ENCODE results near the gene CRB2.

CRB2 gene

GRCh38 chr9:123349691-123350480, 6.1 kb upstream of the CRB2 start:
- H3K36me3 ChIP-seq (ENCODE audit: insufficient read depth, low read length) = no peaks in the 10 kb centered on the region
- no peak overlapping the region for H3K27ac ChIP-seq (ENCODE audit: low read depth, low read length)
- peaks cover 26% of the 10 kb centered on the region for H3K4me1 ChIP-seq (ENCODE audit: insufficient read depth, low read length)
- no peaks in the 10 kb centered on the region for H3K27me3 ChIP-seq (ENCODE audit: control insufficient read depth in 1 of 2, insufficient read depth in 2 of 2, low read length in 2 of 2)
- no peak overlapping the region for H3K9ac ChIP-seq (ENCODE audit: low read length)
- no peaks in the 10 kb centered on the region for H3K9me3 ChIP-seq (ENCODE audit: low read length)
- no peak overlapping the region for H3K4me3 ChIP-seq (ENCODE audit: low read depth in 1 of 2, low read length in 2 of 2)

- no peaks in the 10 kb centered on the region for H3K36me3 ChIP-seq (ENCODE audit: insufficient read depth, low read length)
- H3K4me1 ChIP-seq (ENCODE audit: insufficient read depth, low read length) = peaks cover 21% of the 10 kb centered on the region
- no peak overlapping the region for H3K9ac ChIP-seq (ENCODE audit: low read length)
- H3K4me3 ChIP-seq (ENCODE audit: low read depth in 1 of 2, low read length in 2 of 2) = no peak overlapping the region
- H3K27me3 ChIP-seq (ENCODE audit: control insufficient read depth in 1 of 2, insufficient read depth in 2 of 2, low read length in 2 of 2) = no peaks in the 10 kb centered on the region
- H3K9me3 ChIP-seq (ENCODE audit: low read length) = no peaks in the 10 kb centered on the region
- H3K27ac ChIP-seq (ENCODE audit: low read depth, low read length) = no peak overlapping the region
Measured at GRCh38 chr9:123350590-123351310, 5.2 kb upstream of the CRB2 start.

- no peaks in the 10 kb centered on the region for H3K27me3 ChIP-seq (ENCODE audit: control insufficient read depth in 1 of 2, insufficient read depth in 2 of 2, low read length in 2 of 2)
Measured at GRCh38 chr9:123353041-123353440, 3.0 kb upstream of the CRB2 start.

GRCh38 chr9:123353984-123354591, 1.9 kb upstream of the CRB2 start:
- Histone ChIP-seq H3K36me3 (ENCODE audit: insufficient read depth, low read length) (no peaks in the 10 kb centered on the region), H3K4me3 (ENCODE audit: low read depth in 1 of 2, low read length in 2 of 2) (no peak overlapping the region), H3K9me3 (ENCODE audit: low read length) (no peaks in the 10 kb centered on the region), H3K9ac (ENCODE audit: low read length) (no peak overlapping the region), H3K27ac (ENCODE audit: low read depth, low read length) (no peak overlapping the region), H3K4me1 (ENCODE audit: insufficient read depth, low read length) (peaks cover 13% of the 10 kb centered on the region), H3K27me3 (ENCODE audit: control insufficient read depth in 1 of 2, insufficient read depth in 2 of 2, low read length in 2 of 2) (no peaks in the 10 kb centered on the region)

More at GRCh38 chr9:123353041-123353440, 3.0 kb upstream of the CRB2 start:
- Histone ChIP-seq H3K4me3 (ENCODE audit: low read depth in 1 of 2, low read length in 2 of 2) (no peak overlapping the region), H3K4me1 (ENCODE audit: insufficient read depth, low read length) (peaks cover 13% of the 10 kb centered on the region), H3K9ac (ENCODE audit: low read length) (no peak overlapping the region), H3K36me3 (ENCODE audit: insufficient read depth, low read length) (no peaks in the 10 kb centered on the region), H3K9me3 (ENCODE audit: low read length) (no peaks in the 10 kb centered on the region), H3K27ac (ENCODE audit: low read depth, low read length) (no peak overlapping the region)

GRCh38 chr9:123354806-123355508, 1.0 kb upstream of the CRB2 start:
- Histone ChIP-seq H3K36me3 (ENCODE audit: insufficient read depth, low read length) (no peaks in the 10 kb centered on the region), H3K4me3 (ENCODE audit: low read depth in 1 of 2, low read length in 2 of 2) (no peak overlapping the region), H3K9me3 (ENCODE audit: low read length) (no peaks in the 10 kb centered on the region), H3K27me3 (ENCODE audit: control insufficient read depth in 1 of 2, insufficient read depth in 2 of 2, low read length in 2 of 2) (no peaks in the 10 kb centered on the region), H3K27ac (ENCODE audit: low read depth, low read length) (no peak overlapping the region), H3K9ac (ENCODE audit: low read length) (no peak overlapping the region), H3K4me1 (ENCODE audit: insufficient read depth, low read length) (peaks cover 9% of the 10 kb centered on the region)

- no peak overlapping the region for H3K4me3 ChIP-seq (ENCODE audit: low read depth in 1 of 2, low read length in 2 of 2)
- no peaks in the 10 kb centered on the region for H3K36me3 ChIP-seq (ENCODE audit: insufficient read depth, low read length)
- H3K9me3 ChIP-seq (ENCODE audit: low read length) = no peaks in the 10 kb centered on the region
Measured at GRCh38 chr9:123356851-123357742, 1.1 kb downstream of the CRB2 start.

GRCh38 chr9:123357743-123358059, 1.7 kb downstream of the CRB2 start:
- H3K4me1 ChIP-seq (ENCODE audit: insufficient read depth, low read length) = peaks cover 16% of the 10 kb centered on the region
- no peak overlapping the region for H3K27ac ChIP-seq (ENCODE audit: low read depth, low read length)
- no peak overlapping the region for H3K4me3 ChIP-seq (ENCODE audit: low read depth in 1 of 2, low read length in 2 of 2)
- no peaks in the 10 kb centered on the region for H3K36me3 ChIP-seq (ENCODE audit: insufficient read depth, low read length)
- no peak overlapping the region for H3K9ac ChIP-seq (ENCODE audit: low read length)
- H3K9me3 ChIP-seq (ENCODE audit: low read length) = no peaks in the 10 kb centered on the region
- H3K27me3 ChIP-seq (ENCODE audit: control insufficient read depth in 1 of 2, insufficient read depth in 2 of 2, low read length in 2 of 2) = no peaks in the 10 kb centered on the region

More at GRCh38 chr9:123356851-123357742, 1.1 kb downstream of the CRB2 start:
- peaks cover 16% of the 10 kb centered on the region for H3K4me1 ChIP-seq (ENCODE audit: insufficient read depth, low read length)
- no peak overlapping the region for H3K9ac ChIP-seq (ENCODE audit: low read length)
- no peak overlapping the region for H3K27ac ChIP-seq (ENCODE audit: low read depth, low read length)
- no peaks in the 10 kb centered on the region for H3K27me3 ChIP-seq (ENCODE audit: control insufficient read depth in 1 of 2, insufficient read depth in 2 of 2, low read length in 2 of 2)

- Histone ChIP-seq H3K27ac (ENCODE audit: low read depth, low read length) (no peak overlapping the region), H3K4me1 (ENCODE audit: insufficient read depth, low read length) (peaks cover 16% of the 10 kb centered on the region), H3K27me3 (ENCODE audit: control insufficient read depth in 1 of 2, insufficient read depth in 2 of 2, low read length in 2 of 2) (no peaks in the 10 kb centered on the region), H3K4me3 (ENCODE audit: low read depth in 1 of 2, low read length in 2 of 2) (no peak overlapping the region), H3K9ac (ENCODE audit: low read length) (no peak overlapping the region), H3K36me3 (ENCODE audit: insufficient read depth, low read length) (no peaks in the 10 kb centered on the region), H3K9me3 (ENCODE audit: low read length) (no peaks in the 10 kb centered on the region)
Measured at GRCh38 chr9:123358181-123358905, 2.3 kb downstream of the CRB2 start.

- no peak overlapping the region for H3K9ac ChIP-seq (ENCODE audit: low read length)
Measured at GRCh38 chr9:123359106-123359505, 3.1 kb downstream of the CRB2 start.

GRCh38 chr9:123359546-123359945, 3.5 kb downstream of the CRB2 start:
- Histone ChIP-seq H3K9me3 (ENCODE audit: low read length) (no peaks in the 10 kb centered on the region), H3K36me3 (ENCODE audit: insufficient read depth, low read length) (no peaks in the 10 kb centered on the region), H3K4me3 (ENCODE audit: low read depth in 1 of 2, low read length in 2 of 2) (no peak overlapping the region), H3K4me1 (ENCODE audit: insufficient read depth, low read length) (peaks cover 8% of the 10 kb centered on the region), H3K27me3 (ENCODE audit: control insufficient read depth in 1 of 2, insufficient read depth in 2 of 2, low read length in 2 of 2) (no peaks in the 10 kb centered on the region), H3K9ac (ENCODE audit: low read length) (no peak overlapping the region), H3K27ac (ENCODE audit: low read depth, low read length) (no peak overlapping the region)

More at GRCh38 chr9:123359106-123359505, 3.1 kb downstream of the CRB2 start:
- no peaks in the 10 kb centered on the region for H3K9me3 ChIP-seq (ENCODE audit: low read length)
- H3K36me3 ChIP-seq (ENCODE audit: insufficient read depth, low read length) = no peaks in the 10 kb centered on the region
- H3K4me3 ChIP-seq (ENCODE audit: low read depth in 1 of 2, low read length in 2 of 2) = no peak overlapping the region
- H3K27ac ChIP-seq (ENCODE audit: low read depth, low read length) = no peak overlapping the region
- H3K27me3 ChIP-seq (ENCODE audit: control insufficient read depth in 1 of 2, insufficient read depth in 2 of 2, low read length in 2 of 2) = no peaks in the 10 kb centered on the region
- H3K4me1 ChIP-seq (ENCODE audit: insufficient read depth, low read length) = peaks cover 12% of the 10 kb centered on the region

All from muscle layer of colon (tissue), 2 donors.